Measurements from ENCODE around the gene UBXN4. TPM values are rescaled to one million over a fixed set of nuclear protein-coding genes. Genes with fewer than 3 reads are reported as not detected.

UBXN4 gene
- total RNA-seq, 1 experiment from 2014 or later: 65.4 TPM

DNA sequence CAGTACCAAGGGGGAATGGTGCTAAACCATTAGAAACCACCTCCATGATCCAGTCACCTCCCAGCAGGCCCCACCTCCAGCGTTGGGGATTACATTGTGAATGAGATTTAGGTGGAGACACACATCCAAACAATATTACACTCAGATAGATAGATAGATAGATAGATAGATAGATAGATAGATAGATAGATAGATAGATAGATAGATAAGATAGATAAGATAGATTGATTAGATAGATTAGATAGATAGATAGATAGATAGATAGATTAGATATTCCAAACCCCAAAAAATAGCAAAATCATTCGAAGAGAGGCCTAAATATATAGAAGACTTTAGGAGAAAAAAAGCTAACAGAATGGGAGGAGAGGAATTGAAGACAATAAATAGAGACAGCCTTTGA, 42.8 kb upstream of the UBXN4 start:
- Mint-ChIP-seq H3K27ac (no peak overlapping the region), H3K27me3 (ENCODE audit: low read depth) (no peaks in the 10 kb centered on the region), H3K4me3 (no peak overlapping the region), H3K36me3 (ENCODE audit: insufficient read depth in 1 of 3, low read depth in 3 of 3) (peaks cover 8 to 18% (median 14%) of the 10 kb centered on the region in 3 experiments; a peak in 6 of 7 replicates), H3K9me3 (no peaks in the 10 kb centered on the region), H3K4me1 (no peaks in the 10 kb centered on the region)
- H3K9ac ChIP-seq (ENCODE audit: extremely low read depth, insufficient read length, low read length): no peak overlapping the region
- no CpG with 5 or more reads among the region's 2 CpGs for WGBS (ENCODE audit: extremely low coverage, insufficient read length, low lambda C conversion rate)
- no peak overlapping the region for H3K27ac ChIP-seq (ENCODE audit: insufficient read length, low read depth, low read length)
- H3K4ac ChIP-seq (ENCODE audit: low read depth, low read length): no peak overlapping the region
- no peaks in the 10 kb centered on the region for H3K23me2 ChIP-seq (ENCODE audit: insufficient read length, low read depth, low read length, poor library complexity, severe bottlenecking)
- no peaks in the 10 kb centered on the region for H3K79me1 ChIP-seq (ENCODE audit: insufficient read depth, low read depth, low read length, poor library complexity, severe bottlenecking)
- H3K4me1 ChIP-seq (ENCODE audit: insufficient read depth, low read length): no peaks in the 10 kb centered on the region
- TF ChIP-seq, protein P1, sequence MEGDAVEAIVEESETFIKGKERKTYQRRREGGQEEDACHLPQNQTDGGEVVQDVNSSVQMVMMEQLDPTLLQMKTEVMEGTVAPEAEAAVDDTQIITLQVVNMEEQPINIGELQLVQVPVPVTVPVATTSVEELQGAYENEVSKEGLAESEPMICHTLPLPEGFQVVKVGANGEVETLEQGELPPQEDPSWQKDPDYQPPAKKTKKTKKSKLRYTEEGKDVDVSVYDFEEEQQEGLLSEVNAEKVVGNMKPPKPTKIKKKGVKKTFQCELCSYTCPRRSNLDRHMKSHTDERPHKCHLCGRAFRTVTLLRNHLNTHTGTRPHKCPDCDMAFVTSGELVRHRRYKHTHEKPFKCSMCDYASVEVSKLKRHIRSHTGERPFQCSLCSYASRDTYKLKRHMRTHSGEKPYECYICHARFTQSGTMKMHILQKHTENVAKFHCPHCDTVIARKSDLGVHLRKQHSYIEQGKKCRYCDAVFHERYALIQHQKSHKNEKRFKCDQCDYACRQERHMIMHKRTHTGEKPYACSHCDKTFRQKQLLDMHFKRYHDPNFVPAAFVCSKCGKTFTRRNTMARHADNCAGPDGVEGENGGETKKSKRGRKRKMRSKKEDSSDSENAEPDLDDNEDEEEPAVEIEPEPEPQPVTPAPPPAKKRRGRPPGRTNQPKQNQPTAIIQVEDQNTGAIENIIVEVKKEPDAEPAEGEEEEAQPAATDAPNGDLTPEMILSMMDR (conservative IDR thresholded peaks at IDR 0.05): no peak
- no peak overlapping the region for H3T11ph ChIP-seq (ENCODE audit: low read length)
- H3K9me3 ChIP-seq (ENCODE audit: control insufficient read depth, low read depth, low read length): no peaks in the 10 kb centered on the region
- H2BK5ac ChIP-seq (ENCODE audit: insufficient read length, low read length): no peak overlapping the region
- H3K23ac ChIP-seq (ENCODE audit: insufficient read length, low read depth, low read length): no peak overlapping the region
- H3K27me3 ChIP-seq (ENCODE audit: insufficient read depth, low read length): no peaks in the 10 kb centered on the region
- no peak overlapping the region for H3K56ac ChIP-seq (ENCODE audit: insufficient read length, low read depth, low read length)
- H2BK20ac ChIP-seq (ENCODE audit: low read depth, low read length, poor library complexity, severe bottlenecking): no peak overlapping the region
- no peak overlapping the region for H2BK12ac ChIP-seq (ENCODE audit: insufficient read length, low read depth, low read length)
- no peak overlapping the region for H4K5ac ChIP-seq (ENCODE audit: insufficient read length, low read depth, low read length)
- no peak overlapping the region for H2AFZ ChIP-seq (ENCODE audit: low read length)
- DNase-seq: no peak
- H4K8ac ChIP-seq (replicated peaks; ENCODE audit: insufficient read length, low read depth, low read length): no peak overlapping the region
- no peaks in the 10 kb centered on the region for H4K20me1 ChIP-seq (ENCODE audit: control insufficient read depth, insufficient read depth, insufficient read length)
- H3K18ac ChIP-seq (ENCODE audit: insufficient read length, low read depth, low read length): no peak overlapping the region
- H3K14ac ChIP-seq (ENCODE audit: insufficient read depth, low read length): no peak overlapping the region
- H3K79me2 ChIP-seq (ENCODE audit: insufficient read depth, low read length): no peaks in the 10 kb centered on the region
- H2BK15ac ChIP-seq (ENCODE audit: low read depth, low read length): no peak overlapping the region
- H3K4me2 ChIP-seq (ENCODE audit: insufficient read depth, insufficient read length, low read length): no peak overlapping the region
- H2AK5ac ChIP-seq (ENCODE audit: insufficient read length, low read length): no peak overlapping the region
- H2BK120ac ChIP-seq (ENCODE audit: low read depth, low read length, poor library complexity, severe bottlenecking): no peak overlapping the region
- H4K91ac ChIP-seq (ENCODE audit: insufficient read length, low read depth, low read length): no peak overlapping the region

Measured in H9 (cell line).